ENCODE data around the gene PARD3B. TPM values are rescaled to one million over a fixed set of nuclear protein-coding genes. Genes with fewer than 3 reads are reported as not detected.

Gene PARD3B
- total RNA-seq, 1 experiment from 2014 or later, result 7.6 TPM

GRCh38 chr2:205557873-205558272, 1012.6 kb downstream of the PARD3B start:
- no peaks in the 10 kb centered on the region for H3K9me3 ChIP-seq (ENCODE audit: insufficient read depth, low read depth)
- DNase-seq, result no peak
- H3K36me3 ChIP-seq (ENCODE audit: low read depth), result no peaks in the 10 kb centered on the region
- POLR2A ChIA-PET (ENCODE audit: unreplicated experiment), result no interaction called here
- no peak overlapping the region for H3K27ac ChIP-seq
- no peaks in the 10 kb centered on the region for H3K27me3 ChIP-seq (ENCODE audit: insufficient read depth, low read depth)
- CTCF ChIA-PET, result no interaction called here
- H3K4me3 ChIP-seq, result no peak overlapping the region
- TF ChIP-seq EZH2 (IDR thresholded peaks at IDR 0.05; ENCODE audit: low read depth) (no peak), CTCF (conservative IDR thresholded peaks at IDR 0.05) (no peak)
- BruUV-seq (replicated peaks), result no TSS peak
- no peaks in the 10 kb centered on the region for H3K4me1 ChIP-seq (replicated peaks; ENCODE audit: insufficient read depth)
- no peaks in the 10 kb centered on the region for H4K20me1 ChIP-seq (ENCODE audit: insufficient read depth)
- H3K9me2 ChIP-seq (ENCODE audit: insufficient read depth), result no peaks in the 10 kb centered on the region
- H3F3A ChIP-seq (ENCODE audit: insufficient read depth, low read depth), result no peaks in the 10 kb centered on the region
- H2AFZ ChIP-seq, result no peak overlapping the region
- no peaks in the 10 kb centered on the region for H3K79me2 ChIP-seq (ENCODE audit: low read depth)
- no peak overlapping the region for H3K4me2 ChIP-seq
- intact Hi-C loops (cut with micrococcal nuclease; ENCODE audit: unreplicated experiment), result no loop called here

GRCh38 chr2:205561441-205561840, 1016.2 kb downstream of the PARD3B start:
- no peaks in the 10 kb centered on the region for H3K9me2 ChIP-seq (ENCODE audit: insufficient read depth)
- H3F3A ChIP-seq (ENCODE audit: insufficient read depth, low read depth), result no peaks in the 10 kb centered on the region
- ChIA-PET CTCF (no interaction called here), POLR2A (ENCODE audit: unreplicated experiment) (interaction anchor here (0.6 kb wide), 1 partner anchor 10 kb away, joined by 11 read pairs; no protein-coding TSS in a partner anchor)
- H3K27ac ChIP-seq, result no peak overlapping the region
- H2AFZ ChIP-seq, result no peak overlapping the region
- BruUV-seq (replicated peaks), result no TSS peak
- TF ChIP-seq EZH2 (IDR thresholded peaks at IDR 0.05; ENCODE audit: low read depth) (no peak), CTCF (conservative IDR thresholded peaks at IDR 0.05) (no peak)
- H3K79me2 ChIP-seq (ENCODE audit: low read depth), result no peaks in the 10 kb centered on the region
- no peak overlapping the region for H3K4me2 ChIP-seq
- no peaks in the 10 kb centered on the region for H3K27me3 ChIP-seq (ENCODE audit: insufficient read depth, low read depth)
- H4K20me1 ChIP-seq (ENCODE audit: insufficient read depth), result no peaks in the 10 kb centered on the region
- no peak overlapping the region for H3K4me3 ChIP-seq
- no peaks in the 10 kb centered on the region for H3K36me3 ChIP-seq (ENCODE audit: low read depth)
- DNase-seq, result no peak
- no peaks in the 10 kb centered on the region for H3K9me3 ChIP-seq (ENCODE audit: insufficient read depth, low read depth)
- no peaks in the 10 kb centered on the region for H3K4me1 ChIP-seq (replicated peaks; ENCODE audit: insufficient read depth)
- intact Hi-C loops (cut with micrococcal nuclease; ENCODE audit: unreplicated experiment), result no loop called here

- Histone ChIP-seq H3K4me3 (no peak overlapping the region), H3K36me3 (ENCODE audit: low read depth) (no peaks in the 10 kb centered on the region), H3K4me1 (replicated peaks; ENCODE audit: insufficient read depth) (no peaks in the 10 kb centered on the region), H4K20me1 (ENCODE audit: insufficient read depth) (no peaks in the 10 kb centered on the region), H3K4me2 (no peak overlapping the region), H3K9me2 (ENCODE audit: insufficient read depth) (no peaks in the 10 kb centered on the region), H3K27me3 (ENCODE audit: insufficient read depth, low read depth) (no peaks in the 10 kb centered on the region), H3K79me2 (ENCODE audit: low read depth) (no peaks in the 10 kb centered on the region), H3K9me3 (ENCODE audit: insufficient read depth, low read depth) (no peaks in the 10 kb centered on the region), H3F3A (ENCODE audit: insufficient read depth, low read depth) (no peaks in the 10 kb centered on the region), H2AFZ (no peak overlapping the region), H3K27ac (no peak overlapping the region)
- ChIA-PET CTCF (no interaction called here), POLR2A (ENCODE audit: unreplicated experiment) (no interaction called here)
- BruUV-seq (replicated peaks), result no TSS peak
- DNase-seq, result no peak
- TF ChIP-seq CTCF (conservative IDR thresholded peaks at IDR 0.05) (peak; percentile 47; the same call in 1 of the 2 replicates), EZH2 (IDR thresholded peaks at IDR 0.05; ENCODE audit: low read depth) (no peak)
- intact Hi-C loops (cut with micrococcal nuclease; ENCODE audit: unreplicated experiment), result no loop called here
Measured at GRCh38 chr2:205563646-205564045, 1018.4 kb downstream of the PARD3B start.

All from PC-9 (cell line).